Natural killer cell (primary cell): Measurements from ENCODE around the gene RPRD1A. TPM values are rescaled to one million over a fixed set of nuclear protein-coding genes. Genes with fewer than 3 reads are reported as not detected.

Experiments
- ATAC-seq, 3 donors: fragments of 150-1000 bp in 2 of 3; fragments of 200-7000 bp in 1 of 3; cut with Tn5 transposase; 1 replicate in 1 of 3; 2 replicates in 2 of 3; pipeline ENCODE4 v1.10.0; 2021; ENCODE audit warnings: mild to moderate bottlenecking in 2 of 3, moderate library complexity in 2 of 3
- DNase-seq, 2 donors: peaks; one replicate each; pipeline versions ENCODE4 v3.0.0 to v3.0.0-alpha.2; 2013 to 2021; ENCODE audit warnings: mixed read lengths in 1 of 2
- H3K27ac ChIP-seq: one replicate; pipeline ENCODE4 v1.5.1; 2013; ENCODE audit warnings: mild to moderate bottlenecking, low read length
- H3K27me3 ChIP-seq: one replicate; pipeline ENCODE4 v1.6.1; 2013; ENCODE audit warnings: low read length; ENCODE audit not compliant: control insufficient read depth, insufficient read depth
- H3K36me3 ChIP-seq: one replicate; pipeline ENCODE4 v1.6.1; 2013; ENCODE audit warnings: low read length; ENCODE audit not compliant: control insufficient read depth, insufficient read depth
- H3K4me1 ChIP-seq: one replicate; pipeline ENCODE4 v1.6.1; 2013; ENCODE audit warnings: low read length; ENCODE audit not compliant: control insufficient read depth, insufficient read depth
- H3K4me3 ChIP-seq: one replicate; pipeline ENCODE4 v1.5.1; 2013; ENCODE audit warnings: low read length
- H3K9me3 ChIP-seq: one replicate; pipeline ENCODE4 v1.6.1; 2013; ENCODE audit warnings: low read length; ENCODE audit not compliant: control insufficient read depth, insufficient read depth
- H3K27ac Mint-ChIP-seq, 2 donors: one replicate each; pipeline ENCODE4 v1.8.0; 2022; ENCODE audit warnings: mild to moderate bottlenecking in 2 of 2, mixed read lengths in 2 of 2, moderate library complexity in 1 of 2
- H3K27me3 Mint-ChIP-seq, 2 donors: one replicate each; pipeline ENCODE4 v1.8.0; 2022; ENCODE audit warnings: low read depth in 2 of 2, mixed read lengths in 2 of 2
- H3K36me3 Mint-ChIP-seq: one replicate; pipeline ENCODE4 v1.8.0; 2022; ENCODE audit warnings: mixed read lengths
- H3K4me1 Mint-ChIP-seq, 2 donors: one replicate each; pipeline ENCODE4 v1.8.0; 2022; ENCODE audit warnings: mixed read lengths in 2 of 2
- H3K4me3 Mint-ChIP-seq: one replicate; pipeline ENCODE4 v1.8.0; 2022; ENCODE audit warnings: mild to moderate bottlenecking, moderate library complexity, mixed read lengths
- H3K9me3 Mint-ChIP-seq, 2 donors: one replicate each; pipeline ENCODE4 v1.8.0; 2022; ENCODE audit warnings: mixed read lengths in 2 of 2
- CTCF ChIP-seq: fragments of 200-600 bp; IDR thresholded peaks from one replicate; pipeline ENCODE4 v1.8.0; 2022; ENCODE audit warnings: antibody characterized with exemption
- whole genome bisulfite sequencing: methylation state at CpG from one replicate; pipeline ENCODE4 v1.1.7; 2013; ENCODE audit warnings: missing lambda C conversion rate; ENCODE audit not compliant: insufficient coverage; 5-methylcytosine and 5-hydroxymethylcytosine counted together
- intact Hi-C: fragments of 100-400 bp; cut with micrococcal nuclease; formaldehyde crosslinking; loops from one replicate; pipeline ENCODE4 v1.14.2; 2022
- total RNA-seq, 4 donors: library from RNA; stranded (reverse); fragments of 120-200 nt in 1 of 4; gene quantifications; one replicate each; pipeline versions ENCODE4 v1.2.3 to v1.2.4, GENCODE V29; 2013 to 2022

RPRD1A gene
- total RNA-seq, 3 donors from 2014 or later (not counting 1 experiment from before 2014, with no cell fraction given), result 20.4 to 24.4 (median 23.3) TPM

- DNase-seq, result no peak
- no peak overlapping the region for H3K27ac Mint-ChIP-seq
- H3K36me3 Mint-ChIP-seq, result peaks cover 10% of the 10 kb centered on the region
- TF ChIP-seq CTCF, result no peak
- intact Hi-C loops, result no loop called here
- Histone ChIP-seq H3K4me3 (no peak overlapping the region), H3K9me3 (no peaks in the 10 kb centered on the region), H3K36me3 (peaks cover 30% of the 10 kb centered on the region), H3K27ac (no peak overlapping the region), H3K4me1 (no peaks in the 10 kb centered on the region), H3K27me3 (no peaks in the 10 kb centered on the region)
- no peak overlapping the region for H3K4me3 Mint-ChIP-seq
- no peak for ATAC-seq
- H3K9me3 Mint-ChIP-seq, result no peaks in the 10 kb centered on the region
- H3K27me3 Mint-ChIP-seq, result no peaks in the 10 kb centered on the region
- H3K4me1 Mint-ChIP-seq, result no peaks in the 10 kb centered on the region
These were observed 40.1 kb upstream of the RPRD1A start for GRCh38 chr18:36107477-36107876.

GRCh38 chr18:36104749-36105148 lies 37.4 kb upstream of the RPRD1A start:
- H3K9me3 Mint-ChIP-seq, result no peaks in the 10 kb centered on the region

GRCh38 chr18:36101943-36102342 lies 34.6 kb upstream of the RPRD1A start:
- Mint-ChIP-seq H3K4me3 (no peak overlapping the region), H3K4me1 (no peaks in the 10 kb centered on the region), H3K27ac (no peak overlapping the region), H3K27me3 (peaks cover 4 to 9% of the 10 kb centered on the region in 2 donors), H3K9me3 (no peaks in the 10 kb centered on the region), H3K36me3 (no peaks in the 10 kb centered on the region)
- intact Hi-C loops, result no loop called here
- H3K27ac ChIP-seq, result no peak overlapping the region
- WGBS, result 98% methylated on average over 7 of the region's 7 CpGs
- no peaks in the 10 kb centered on the region for H3K4me1 ChIP-seq
- no peaks in the 10 kb centered on the region for H3K36me3 ChIP-seq
- H3K4me3 ChIP-seq, result no peak overlapping the region
- TF ChIP-seq CTCF, result no peak
- H3K27me3 ChIP-seq, result no peaks in the 10 kb centered on the region
- ATAC-seq, result no peak
- H3K9me3 ChIP-seq, result no peaks in the 10 kb centered on the region
- DNase-seq, result no peak

More at GRCh38 chr18:36104749-36105148, 37.4 kb upstream of the RPRD1A start:
- H3K27ac ChIP-seq, result no peak overlapping the region
- H3K4me3 Mint-ChIP-seq, result no peak overlapping the region
- H3K4me3 ChIP-seq, result no peak overlapping the region
- DNase-seq, result no peak
- TF ChIP-seq CTCF, result no peak
- no peaks in the 10 kb centered on the region for H3K9me3 ChIP-seq
- WGBS, result 94% methylated on average over 2 of the region's 2 CpGs
- H3K27ac Mint-ChIP-seq, result no peak overlapping the region
- H3K27me3 Mint-ChIP-seq, result no peaks in the 10 kb centered on the region
- no peaks in the 10 kb centered on the region for H3K4me1 ChIP-seq
- H3K36me3 ChIP-seq, result peaks cover 6% of the 10 kb centered on the region
- ATAC-seq, result no peak
- intact Hi-C loops, result no loop called here
- H3K27me3 ChIP-seq, result no peaks in the 10 kb centered on the region
- no peaks in the 10 kb centered on the region for H3K4me1 Mint-ChIP-seq
- H3K36me3 Mint-ChIP-seq, result no peaks in the 10 kb centered on the region

- H3K36me3 Mint-ChIP-seq, result no peaks in the 10 kb centered on the region
- intact Hi-C loops, result no loop called here
These were observed 32.0 kb upstream of the RPRD1A start for GRCh38 chr18:36099311-36099710.

More at GRCh38 chr18:36099311-36099710, 32.0 kb upstream of the RPRD1A start:
- H3K36me3 ChIP-seq, result no peaks in the 10 kb centered on the region
- H3K4me1 ChIP-seq, result no peaks in the 10 kb centered on the region
- no peak for DNase-seq
- Mint-ChIP-seq H3K4me3 (no peak overlapping the region), H3K9me3 (no peaks in the 10 kb centered on the region), H3K27ac (no peak overlapping the region), H3K4me1 (no peaks in the 10 kb centered on the region), H3K27me3 (peaks cover 7 to 17% of the 10 kb centered on the region in 2 donors)
- no peaks in the 10 kb centered on the region for H3K9me3 ChIP-seq
- no peak for ATAC-seq
- H3K27ac ChIP-seq, result no peak overlapping the region
- no peak for TF ChIP-seq CTCF
- no peaks in the 10 kb centered on the region for H3K27me3 ChIP-seq
- no peak overlapping the region for H3K4me3 ChIP-seq
